Prostate gland (tissue), 2 donors: Measurements from ENCODE around the gene PNISR.

Experiments used
- CTCF ChIP-seq, 4 experiments: fragments of 200-600 bp in 2 of 4; fragments of 450-650 bp in 2 of 4; sonication (generic) in 2 of 4; IDR thresholded peaks; 1 replicate in 3 of 4; 2 replicates in 1 of 4; pipeline ENCODE4 v1.5.1; 2016 to 2019; ENCODE audit warnings: antibody characterized with exemption in 4 of 4, mild to moderate bottlenecking in 2 of 4, moderate library complexity in 2 of 4
- POLR2A ChIP-seq: fragments of 450-650 bp; IDR thresholded peaks from one replicate; pipeline ENCODE4 v1.6.1; 2016; ENCODE audit warnings: antibody characterized with exemption, mild to moderate bottlenecking
- POLR2AphosphoS5 ChIP-seq: sonication (generic); formaldehyde crosslinking; IDR thresholded peaks from one replicate; pipeline ENCODE4 v1.6.1; 2017; ENCODE audit warnings: antibody characterized with exemption

- TF ChIP-seq CTCF (IDR thresholded peaks at IDR 0.05) (no peak), POLR2A (no peak), POLR2AphosphoS5 (no peak)
Observed at GRCh38 chr6:99364026-99364425, 61.1 kb downstream of the PNISR start.
